ENCODE results near the gene GAS7. TPM values are rescaled to one million over a fixed set of nuclear protein-coding genes. Genes with fewer than 3 reads are reported as not detected.

GAS7 gene
- total and polyA plus RNA-seq, 10 of the 15 experiments (the other 5 are each of a cell fraction or from before 2014, with no cell fraction given) = 2.3 to 53.4 (median 24.0) TPM

DNA sequence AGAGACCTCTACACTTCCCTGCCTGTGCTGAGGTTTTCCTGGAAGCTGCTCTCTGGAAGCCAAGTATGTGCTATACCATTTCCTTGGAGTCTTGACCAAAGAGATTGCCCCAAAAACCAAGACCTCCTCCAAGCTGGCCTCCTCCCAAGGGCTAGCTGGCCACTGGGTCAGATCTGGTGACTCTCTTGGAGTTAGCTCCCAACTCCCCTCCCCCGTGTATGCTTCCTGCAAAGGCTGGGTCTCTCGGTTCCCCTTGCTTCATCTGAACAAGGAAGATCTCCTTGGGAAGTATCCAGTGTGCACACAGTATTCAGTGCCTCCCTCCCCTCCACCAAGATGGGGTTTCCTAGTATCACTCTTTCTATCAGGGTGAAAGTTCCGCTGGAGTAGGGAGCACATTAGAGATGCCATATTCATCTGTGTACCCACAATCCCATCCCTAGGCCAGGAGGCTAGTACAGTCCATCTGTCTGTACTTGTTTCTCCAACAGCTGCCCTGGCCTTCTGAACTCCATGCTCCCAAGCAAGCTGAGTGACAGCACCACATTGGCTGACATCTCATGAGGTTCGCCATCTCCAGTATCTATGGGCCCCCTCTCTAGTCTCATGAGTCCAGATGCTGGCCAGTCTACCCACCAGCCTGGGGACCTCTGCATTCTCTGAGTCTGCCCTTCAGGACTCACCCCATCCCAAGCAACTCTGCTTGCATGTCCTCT, 3.2 kb downstream of the GAS7 start (continued):
- no peak for TF ChIP-seq CBX3 (IDR thresholded peaks at IDR 0.05; ENCODE audit: borderline replicate concordance, low read depth)

DNA sequence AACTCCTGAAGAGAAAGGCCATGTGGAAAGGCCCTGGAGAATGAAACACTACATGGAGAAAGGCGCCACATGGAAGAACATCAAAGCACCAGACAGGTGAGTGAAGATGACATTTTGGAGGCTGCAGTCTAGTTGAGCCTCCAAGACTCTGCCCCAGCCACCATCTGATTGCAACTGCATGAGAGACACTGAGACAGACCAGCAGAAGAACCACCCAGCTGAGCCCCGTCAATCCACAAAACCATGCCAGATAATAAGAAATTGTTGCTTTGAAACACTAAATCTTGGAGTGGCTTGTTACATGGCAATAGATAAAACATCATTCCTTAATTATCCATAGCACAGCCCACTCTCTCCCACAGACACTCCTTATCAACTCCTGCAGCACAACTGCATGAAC, 4.8 kb downstream of the GAS7 start:
- ATAC-seq = no peak
- TF ChIP-seq ZBED1 (IDR thresholded peaks at IDR 0.05; ENCODE audit: borderline replicate concordance) = no peak
- TF ChIP-seq HSF1 (IDR thresholded peaks at IDR 0.05; ENCODE audit: low read depth, low read length) = no peak
- no peak for TF ChIP-seq SPI1 (IDR thresholded peaks at IDR 0.05; ENCODE audit: borderline replicate concordance, insufficient read depth, low read depth, low read length)
- TF ChIP-seq FOXM1 (IDR thresholded peaks at IDR 0.05; ENCODE audit: low read depth, low read length) = no peak
- no peak for TF ChIP-seq SRF (IDR thresholded peaks at IDR 0.05; ENCODE audit: low read depth in 2 of 2, low read length in 2 of 2)
- TF ChIP-seq CHD2 (IDR thresholded peaks at IDR 0.05; ENCODE audit: borderline replicate concordance, low read depth, low read length) = no peak
- TF ChIP-seq MTA3 (IDR thresholded peaks at IDR 0.05; ENCODE audit: borderline replicate concordance, low read length) = no peak
- TF ChIP-seq, protein P1, sequence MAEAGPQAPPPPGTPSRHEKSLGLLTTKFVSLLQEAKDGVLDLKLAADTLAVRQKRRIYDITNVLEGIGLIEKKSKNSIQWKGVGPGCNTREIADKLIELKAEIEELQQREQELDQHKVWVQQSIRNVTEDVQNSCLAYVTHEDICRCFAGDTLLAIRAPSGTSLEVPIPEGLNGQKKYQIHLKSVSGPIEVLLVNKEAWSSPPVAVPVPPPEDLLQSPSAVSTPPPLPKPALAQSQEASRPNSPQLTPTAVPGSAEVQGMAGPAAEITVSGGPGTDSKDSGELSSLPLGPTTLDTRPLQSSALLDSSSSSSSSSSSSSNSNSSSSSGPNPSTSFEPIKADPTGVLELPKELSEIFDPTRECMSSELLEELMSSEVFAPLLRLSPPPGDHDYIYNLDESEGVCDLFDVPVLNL (IDR thresholded peaks at IDR 0.05; ENCODE audit: low read depth, low read length) = no peak
- no peak for TF ChIP-seq SUPT20H (IDR thresholded peaks at IDR 0.05; ENCODE audit: borderline replicate concordance, control insufficient read depth, low read depth, low read length)
- TF ChIP-seq RELA (IDR thresholded peaks at IDR 0.05; ENCODE audit: borderline replicate concordance, partially characterized antibody) = no peak
- no peak for TF ChIP-seq MYB (IDR thresholded peaks at IDR 0.05; ENCODE audit: borderline replicate concordance, low read depth, low read length)
- TF ChIP-seq, protein P2, sequence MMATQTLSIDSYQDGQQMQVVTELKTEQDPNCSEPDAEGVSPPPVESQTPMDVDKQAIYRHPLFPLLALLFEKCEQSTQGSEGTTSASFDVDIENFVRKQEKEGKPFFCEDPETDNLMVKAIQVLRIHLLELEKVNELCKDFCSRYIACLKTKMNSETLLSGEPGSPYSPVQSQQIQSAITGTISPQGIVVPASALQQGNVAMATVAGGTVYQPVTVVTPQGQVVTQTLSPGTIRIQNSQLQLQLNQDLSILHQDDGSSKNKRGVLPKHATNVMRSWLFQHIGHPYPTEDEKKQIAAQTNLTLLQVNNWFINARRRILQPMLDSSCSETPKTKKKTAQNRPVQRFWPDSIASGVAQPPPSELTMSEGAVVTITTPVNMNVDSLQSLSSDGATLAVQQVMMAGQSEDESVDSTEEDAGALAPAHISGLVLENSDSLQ (IDR thresholded peaks at IDR 0.05) = no peak
- TF ChIP-seq ZBTB40 (IDR thresholded peaks at IDR 0.05; ENCODE audit: borderline replicate concordance) = no peak

More for the DNA sequence above, 4.8 kb downstream of the GAS7 start:
- 47% methylated on average over 2 of the region's 2 CpGs for WGBS (ENCODE audit: insufficient coverage, insufficient replicate concordance, low lambda C conversion rate, missing lambda C conversion rate)
- DNase-seq (ENCODE audit: low read depth, low spot score) (no peak), FAIRE-seq (no peak)
- ChIA-PET CTCF (no interaction called here), SMC1A (ENCODE audit: uncharacterized antibody, unreplicated experiment) (interaction anchor here (0.7 kb wide), 1 partner anchor 9 kb away, joined by 3 read pairs; no protein-coding TSS in a partner anchor), POLR2A (no interaction called here), RAD21 (ENCODE audit: unreplicated experiment) (no interaction called here)
- BruUV-seq (replicated peaks) = no TSS peak
- Histone ChIP-seq H3K27me3 (replicated peaks in 1 of 2; ENCODE audit: control insufficient read depth in 2 of 2, insufficient read depth in 2 of 2, low read length in 1 of 2) (peaks cover 0 to 2% of the 10 kb centered on the region in 2 experiments; a peak in 1 of 4 replicates), H3K4me2 (ENCODE audit: control insufficient read depth, insufficient read depth) (no peak overlapping the region), H3K4me3 (no peak overlapping the region), H4K20me1 (ENCODE audit: control insufficient read depth, insufficient read depth) (no peaks in the 10 kb centered on the region), H2AFZ (ENCODE audit: control insufficient read depth, low read depth, low read length) (no peak overlapping the region), H3K9ac (ENCODE audit: control insufficient read depth, insufficient read depth, low read length) (no peak overlapping the region), H3K9me3 (replicated peaks; ENCODE audit: control insufficient read depth, insufficient read depth, low read length) (peaks cover 2% of the 10 kb centered on the region; the same call in 1 of the 3 replicates), H3K36me3 (ENCODE audit: control insufficient read depth in 2 of 2, insufficient read depth in 2 of 2, low read length in 1 of 2) (no peaks in the 10 kb centered on the region), H3K27ac (ENCODE audit: control insufficient read depth, insufficient read depth) (no peak overlapping the region), H3K79me2 (ENCODE audit: control insufficient read depth, insufficient read depth, low read length) (no peaks in the 10 kb centered on the region), H3K4me1 (ENCODE audit: control insufficient read depth, insufficient read depth, low read length) (no peaks in the 10 kb centered on the region)
- in situ Hi-C loops (cut with MboI) (no loop called here), intact Hi-C loops (cut with micrococcal nuclease; ENCODE audit: unreplicated experiment) (no loop called here)
